HepG2 (cell line): Measurements from ENCODE around the gene GGPS1. TPM values are rescaled to one million over a fixed set of nuclear protein-coding genes. Genes with fewer than 3 reads are reported as not detected.

Experiments
- ATAC-seq: fragments of 200-7000 bp; cut with Tn5 transposase; 3 replicates; pipeline ENCODE4 v1.9.1; 2020; ENCODE audit warnings: mild to moderate bottlenecking, moderate library complexity
- BruUV-seq: library from RNA; stranded (reverse); fragments of 400-500 nt; replicated peaks from 2 replicates; lab custom pipeline; 2021; lab: Mats Ljungman, UMichigan
- CTCF ChIA-PET: fragments of 300-600 bp; formaldehyde crosslinking; extraction: SDS; loops from one replicate; lab custom pipeline; 2021; ENCODE audit warnings: low total read pairs, inconsistent platforms, low intra/inter-chr PET ratio; lab: Yijun Ruan, JAX
- POLR2A ChIA-PET: fragments of 350-600 bp; sonication (Branson Sonifier 250); formaldehyde crosslinking; loops from one replicate; lab custom pipeline; 2020; ENCODE audit warnings: antibody characterized with exemption, inconsistent platforms; lab: Yijun Ruan, JAX
- DNase-seq: peaks from one replicate; pipeline ENCODE4 v3.0.0-alpha.2; 2015; ENCODE audit warnings: low spot score
- FAIRE-seq: peaks from 3 replicates; lab custom pipeline; 2011; peaks lifted over from hg19 to GRCh38; lab: Jason Lieb, UNC
- H2AFZ ChIP-seq: one replicate; pipeline ENCODE4 v1.6.1; 2011; ENCODE audit warnings: low read length, inconsistent platforms
- H3K27ac ChIP-seq: fragments of 300-600 bp; 3 replicates; pipeline ENCODE4 v1.8.0; 2011; ENCODE audit warnings: mixed run types, mild to moderate bottlenecking, mixed read lengths, low read length, inconsistent platforms; ENCODE audit not compliant: insufficient read depth; ENCODE audit errors: extremely low read length
- H3K27me3 ChIP-seq, 2 experiments: fragments of 200-600 bp in 1 of 2; 2 replicates in 1 of 2; 3 replicates in 1 of 2; pipeline versions ENCODE4 v1.6.0 to v1.8.0; 2011; ENCODE audit warnings: low read length in 2 of 2, mild to moderate bottlenecking in 2 of 2, moderate library complexity in 2 of 2, inconsistent platforms in 1 of 2; ENCODE audit not compliant: insufficient read depth in 2 of 2, control insufficient read depth in 1 of 2
- H3K36me3 ChIP-seq, 2 experiments: fragments of 200-600 bp in 1 of 2; replicated peaks in 1 of 2; 2 replicates in 1 of 2; 3 replicates in 1 of 2; pipeline versions ENCODE4 v1.5.1 to v1.8.0; 2011; ENCODE audit warnings: low read length in 2 of 2, inconsistent platforms in 1 of 2; ENCODE audit not compliant: insufficient read depth in 2 of 2, control insufficient read depth in 1 of 2
- H3K4me1 ChIP-seq: 2 replicates; pipeline ENCODE4 v1.5.1; 2012; ENCODE audit warnings: low read length, inconsistent platforms; ENCODE audit not compliant: insufficient read depth
- H3K4me2 ChIP-seq: 2 replicates; pipeline ENCODE4 v1.6.0; 2011; ENCODE audit warnings: low read depth, low read length, inconsistent platforms
- H3K4me3 ChIP-seq, 3 experiments: fragments of 200-600 bp in 1 of 3; sonication (generic), shearing (Covaris generic) in 1 of 3; replicated peaks in 1 of 3; 2 replicates each; pipeline ENCODE4 v1.5.1; 2011 to 2016; ENCODE audit warnings: low read length in 3 of 3, inconsistent platforms in 2 of 3, low read depth in 2 of 3, mild to moderate bottlenecking in 2 of 3, control low read depth in 1 of 3, mixed read lengths in 1 of 3; ENCODE audit not compliant: insufficient read depth in 1 of 3
- H3K79me2 ChIP-seq: one replicate; pipeline ENCODE4 v1.6.1; 2011; ENCODE audit warnings: low read length, inconsistent platforms; ENCODE audit not compliant: insufficient read depth
- H3K9ac ChIP-seq: 2 replicates; pipeline ENCODE4 v1.6.0; 2011; ENCODE audit warnings: mild to moderate bottlenecking, low read depth, low read length, inconsistent platforms; ENCODE audit not compliant: insufficient read depth
- H3K9me3 ChIP-seq: 2 replicates; pipeline ENCODE4 v1.5.1; 2012; ENCODE audit warnings: mild to moderate bottlenecking, low read length
- H4K20me1 ChIP-seq: 2 replicates; pipeline ENCODE4 v1.6.0; 2011; ENCODE audit warnings: inconsistent platforms, mild to moderate bottlenecking, low read length, moderate library complexity; ENCODE audit not compliant: insufficient read depth
- BCL6 ChIP-seq: IDR thresholded peaks from 2 replicates; pipeline ENCODE4 v1.6.1; 2016; ENCODE audit warnings: missing genetic modification reagents, missing compliant biosample characterization
- CBX5 ChIP-seq: sonication (generic); formaldehyde crosslinking; IDR thresholded peaks from 2 replicates; pipeline ENCODE4 v1.4.0; 2020; ENCODE audit warnings: missing genetic modification reagents, borderline replicate concordance
- CSRNP1 ChIP-seq: sonication (generic); formaldehyde crosslinking; IDR thresholded peaks from 2 replicates; pipeline ENCODE4 v1.8.1; 2023; ENCODE audit warnings: mild to moderate bottlenecking, missing genetic modification reagents
- DRAP1 ChIP-seq: IDR thresholded peaks from 2 replicates; pipeline ENCODE4 v1.6.1; 2016; ENCODE audit warnings: missing genetic modification reagents, missing compliant biosample characterization
- GPN1 ChIP-seq: sonication (generic); formaldehyde crosslinking; IDR thresholded peaks from 2 replicates; pipeline ENCODE4 v1.5.1; 2020; ENCODE audit warnings: missing genetic modification reagents, borderline replicate concordance
- KDM4B ChIP-seq: sonication (generic); formaldehyde crosslinking; IDR thresholded peaks from 2 replicates; pipeline ENCODE4 v1.4.0; 2020; ENCODE audit warnings: missing genetic modification reagents
- MIER2 ChIP-seq: IDR thresholded peaks from 2 replicates; pipeline ENCODE4 v1.6.1; 2016; ENCODE audit warnings: missing biosample characterization, missing genetic modification reagents
- SMAD9 ChIP-seq: sonication (generic); formaldehyde crosslinking; IDR thresholded peaks from 2 replicates; pipeline ENCODE4 v1.5.1; 2020; ENCODE audit warnings: mild to moderate bottlenecking, missing genetic modification reagents
- ZNF205 ChIP-seq: IDR thresholded peaks from 2 replicates; pipeline ENCODE4 v1.6.1; 2018; ENCODE audit warnings: missing biosample characterization, missing genetic modification reagents
- ZNF646 ChIP-seq: sonication (generic); formaldehyde crosslinking; IDR thresholded peaks from 2 replicates; pipeline ENCODE4 v1.9.0; 2021; ENCODE audit warnings: mild to moderate bottlenecking, missing genetic modification reagents
- WGBS: methylation state at CpG from one replicate; pipeline ENCODE4 v1.1.6; 2017; ENCODE audit warnings: low lambda C conversion rate; 5-methylcytosine and 5-hydroxymethylcytosine counted together
- in situ Hi-C: cut with HindIII; loops from 2 replicates; pipeline ENCODE4 v1.10.0; 2017; ENCODE audit warnings: low pct_unique_long_range_greater_than_20kb; ENCODE audit not compliant: extremely low pct_ligation_motif_present
- intact Hi-C: fragments of 100-400 bp; cut with micrococcal nuclease; formaldehyde crosslinking; loops from one replicate; pipeline ENCODE4 v1.10.0; 2022; ENCODE audit not compliant: unreplicated experiment
- polyA plus RNA-seq, 8 experiments: library from polyadenylated mRNA; depleted of rRNA in 3 of 8; stranded (reverse) in 7 of 8; unstranded in 1 of 8; fragments of >200 nt; fragmentation: Illumina TruSeq in 4 of 8; extraction: Trizol in 4 of 8; gene quantifications; 2 replicates each; pipeline versions ENCODE4 v1.2.1 to v1.2.3, GENCODE V29; 2011 to 2016; ENCODE audit warnings: low read depth in 4 of 8, missing spikeins in 1 of 8, mixed read lengths in 1 of 8; ENCODE audit not compliant: insufficient read depth in 1 of 8
- total RNA-seq, 5 experiments: library from RNA; depleted of rRNA; stranded (reverse); fragments of >200 nt; fragmentation: Illumina TruSeq; extraction: Trizol; gene quantifications; 2 replicates each; pipeline ENCODE4 v1.2.3, GENCODE V29; 2016; ENCODE audit warnings: low read depth in 1 of 5

The GGPS1 gene
- total and polyA plus RNA-seq, 2 of the 13 experiments (the other 11 are each of a cell fraction or from before 2014, with no cell fraction given) = 28.8 to 42.6 TPM

GRCh38 chr1:235367000-235367908 lies 38.9 kb downstream of the GGPS1 start, which contains the start of gene TBCE:
TSS of gene TBCE (plus strand) at chr1:235367427. CDS start at chr1:235380050, 12,623 bp downstream.
- ATAC-seq (peak; percentile 100), DNase-seq (peak; percentile 96), FAIRE-seq (peak; percentile 98)
- POLR2A ChIA-PET = interaction anchor here (0.7 to 2.0 kb wide), 15 partner anchors 9 to 238 kb away, joined by 3 to 25 read pairs (median 5); partner anchors contain the start of genes ARID4B, B3GALNT2, GGPS1 and TOMM20
- Histone ChIP-seq H3K36me3 (peaks cover 0 to 5% of the 10 kb centered on the region in 2 experiments; a peak in 2 of 5 replicates), H4K20me1 (no peaks in the 10 kb centered on the region), H3K9ac (peak within 1 kb of the TSS; percentile 89), H3K27ac (peak within 1 kb of the TSS; percentile 78), H3K27me3 (no peaks in the 10 kb centered on the region; a peak in 1 of 5 replicates), H3K4me1 (peaks cover 35% of the 10 kb centered on the region), H3K79me2 (peaks cover 31% of the 10 kb centered on the region), H3K4me3 (peak within 1 kb of the TSS; percentile 84 to 97 (median 97)), H3K9me3 (no peaks in the 10 kb centered on the region), H2AFZ (peak within 1 kb of the TSS; percentile 74), H3K4me2 (peak within 1 kb of the TSS; percentile 92)
- BruUV-seq = TSS peak; percentile 81
- intact Hi-C loops (loop anchor here (1.0 to 2.0 kb wide), 2 partner anchors 36 to 48 kb away; no protein-coding TSS in a partner anchor), in situ Hi-C loops (no loop called here)
- CTCF ChIA-PET = no interaction called here
- under 1% methylated on average over 22 of the region's 38 CpGs for WGBS
- TF ChIP-seq ZNF646 (CRISPR knock-in tag) (no peak), DRAP1 (CRISPR knock-in tag) (peak; percentile 63; the same call in 1 of the 2 replicates), CBX5 (CRISPR knock-in tag) (0 out of 2 replicates have a peak, but pooled peaks have one; percentile 43), BCL6 (CRISPR knock-in tag) (peak; percentile 20; the same call in 1 of the 2 replicates), CSRNP1 (0 out of 2 replicates have a peak, but pooled peaks have one; percentile 41), KDM4B (peak; percentile 24; the same call in 1 of the 2 replicates), ZNF205 (CRISPR knock-in tag) (peak; percentile 32; the same call in 1 of the 2 replicates), GPN1 (no peak), SMAD9 (no peak), MIER2 (CRISPR knock-in tag) (no peak)
